GM19099 (cell line): Measurements from ENCODE around the gene TBC1D8.

Experiments
- POLR2A ChIP-seq: IDR thresholded peaks from 3 replicates; pipeline ENCODE4 v1.6.1; 2011; ENCODE audit warnings: low read depth; ENCODE audit not compliant: insufficient read length; ENCODE audit errors: extremely low read depth

Gene TBC1D8

DNA sequence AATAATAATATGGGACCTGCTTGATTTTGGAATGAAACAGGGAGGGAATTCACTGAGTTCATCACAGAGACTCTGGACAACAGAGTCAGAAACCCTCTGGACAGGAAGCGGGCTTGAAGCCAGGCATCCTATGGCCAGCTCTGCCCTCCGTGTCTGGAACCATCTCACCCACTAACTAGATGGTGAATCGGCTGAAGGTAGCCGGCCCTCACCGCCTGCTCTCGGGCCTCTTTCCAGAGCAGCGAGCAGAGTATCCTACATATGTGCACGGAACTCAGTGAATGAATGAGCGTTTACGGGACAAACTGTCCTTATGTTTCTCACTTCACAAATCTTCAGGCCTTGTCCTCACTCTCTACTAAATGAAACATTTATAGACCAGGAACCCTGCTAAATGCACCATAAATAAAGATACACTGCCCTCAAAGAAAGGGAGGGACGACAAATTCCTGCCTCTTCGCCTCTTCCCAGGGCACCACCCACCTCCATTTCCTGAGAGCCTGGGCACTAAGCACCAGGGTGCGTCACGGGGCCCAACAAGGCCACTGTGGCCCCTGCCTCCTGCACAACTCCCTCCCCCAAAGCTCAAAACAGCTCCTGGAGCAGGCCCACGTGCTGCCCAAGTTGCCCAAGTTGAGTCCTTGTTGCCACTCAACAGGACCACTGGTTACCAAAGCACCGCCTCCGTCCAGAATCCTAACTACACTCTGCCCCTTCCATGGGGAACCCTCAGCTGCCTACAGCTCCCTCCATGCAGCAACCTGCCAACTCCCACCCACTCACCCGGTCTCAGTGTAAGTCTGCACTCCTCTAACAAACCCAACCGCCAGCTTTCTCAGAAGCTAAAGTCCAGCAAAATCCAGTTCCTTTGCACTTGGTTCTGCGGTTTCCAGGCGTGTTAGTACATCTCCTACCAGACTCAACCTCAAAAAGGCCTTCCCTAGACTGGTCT, 1.7 kb downstream of the TBC1D8 start:
- no peak for TF ChIP-seq POLR2A

DNA sequence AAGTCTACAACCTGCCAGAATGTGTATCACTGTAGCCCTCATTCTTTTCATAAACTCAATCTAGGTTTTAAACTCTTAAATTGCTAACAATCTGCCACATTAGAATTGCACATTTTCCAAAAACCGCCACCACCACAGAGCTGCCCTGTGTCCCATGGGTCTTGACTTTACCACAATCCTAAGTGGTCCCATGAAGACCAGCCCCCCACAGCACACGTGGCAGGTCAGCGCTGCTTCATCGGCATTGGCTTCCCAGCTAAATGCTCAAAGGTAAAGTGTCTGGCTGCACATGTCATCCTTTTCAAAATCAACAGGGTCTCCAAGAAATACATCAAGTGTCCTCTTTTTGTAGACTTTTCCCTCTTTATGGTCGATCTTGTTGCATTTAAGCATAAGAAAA, 2.4 kb downstream of the TBC1D8 start:
- TF ChIP-seq POLR2A, result no peak

DNA sequence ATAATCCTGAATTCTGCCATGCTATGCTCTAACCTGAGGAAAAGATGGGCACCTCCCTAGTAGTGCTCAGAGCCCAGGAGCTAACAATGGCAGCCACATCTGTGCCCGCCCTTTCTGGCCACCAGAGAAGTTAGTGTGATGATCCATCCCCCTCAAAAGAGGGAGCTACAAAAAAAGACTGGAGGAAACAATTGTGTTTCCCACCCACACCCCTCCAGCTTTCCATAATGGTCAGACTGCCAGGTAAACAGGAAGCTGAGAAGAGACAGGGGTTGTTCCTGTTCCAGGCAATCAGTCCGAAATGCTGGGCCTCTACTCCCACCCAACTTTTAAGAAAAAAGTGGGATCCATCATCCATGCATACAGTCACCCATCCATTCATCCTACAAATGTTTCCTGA, 3.2 kb downstream of the TBC1D8 start:
- TF ChIP-seq POLR2A, result no peak

DNA sequence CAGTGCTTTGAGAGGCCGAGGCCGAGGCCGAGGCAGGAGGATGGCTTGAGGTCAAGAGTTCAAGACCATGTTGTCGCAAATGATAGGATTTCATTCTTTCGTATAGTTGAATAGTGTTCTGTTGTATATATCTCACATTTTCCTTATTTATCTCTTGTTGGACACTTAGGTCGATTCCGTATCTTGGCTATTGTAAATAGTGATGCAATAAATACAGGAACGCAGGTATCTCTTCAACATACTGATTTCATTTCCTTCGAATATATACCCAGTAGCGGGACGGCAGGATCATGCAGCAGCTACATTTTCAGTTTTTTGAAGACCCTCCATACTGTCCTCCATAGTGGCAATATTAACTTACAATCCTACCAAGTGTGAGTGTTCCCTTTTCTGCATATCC, 4.1 kb downstream of the TBC1D8 start:
- no peak for TF ChIP-seq POLR2A

DNA sequence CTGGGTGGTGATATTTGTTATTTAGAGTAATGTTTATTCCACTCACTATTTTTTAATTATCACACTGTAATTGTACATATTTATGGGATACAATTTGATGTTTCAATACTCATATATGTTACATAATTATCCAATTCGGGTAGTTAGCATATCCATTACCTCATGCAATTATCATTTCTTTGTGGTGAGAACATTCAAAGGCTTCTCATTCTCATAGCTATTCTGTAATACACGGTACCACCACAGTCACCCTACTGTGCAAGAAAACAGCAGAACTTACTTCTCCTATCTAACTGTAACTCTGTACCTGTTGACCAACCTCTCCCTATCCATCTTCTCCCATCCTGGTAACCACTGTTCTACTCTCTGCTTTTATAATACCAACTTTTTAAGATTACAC, 4.6 kb downstream of the TBC1D8 start:
- no peak for TF ChIP-seq POLR2A

DNA sequence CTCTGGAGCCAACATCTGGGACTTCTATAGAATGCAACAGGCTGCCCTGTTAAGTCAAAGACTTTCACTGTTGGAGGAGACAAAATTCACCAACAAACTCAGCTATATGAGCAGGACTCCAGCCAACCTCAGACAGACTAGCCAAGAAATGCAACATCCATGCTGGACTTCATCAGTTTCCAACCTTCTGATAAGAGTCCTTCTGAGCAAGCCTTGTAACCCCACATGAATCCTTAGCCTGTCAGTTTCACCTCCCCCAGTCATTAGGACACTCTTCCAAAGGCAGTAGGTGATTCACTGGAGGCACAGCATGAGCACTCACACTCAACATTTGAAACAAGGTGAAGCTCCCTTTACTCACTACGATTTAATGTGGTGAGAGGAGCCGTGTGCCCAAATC, 5.8 kb downstream of the TBC1D8 start:
- TF ChIP-seq POLR2A, result no peak

DNA sequence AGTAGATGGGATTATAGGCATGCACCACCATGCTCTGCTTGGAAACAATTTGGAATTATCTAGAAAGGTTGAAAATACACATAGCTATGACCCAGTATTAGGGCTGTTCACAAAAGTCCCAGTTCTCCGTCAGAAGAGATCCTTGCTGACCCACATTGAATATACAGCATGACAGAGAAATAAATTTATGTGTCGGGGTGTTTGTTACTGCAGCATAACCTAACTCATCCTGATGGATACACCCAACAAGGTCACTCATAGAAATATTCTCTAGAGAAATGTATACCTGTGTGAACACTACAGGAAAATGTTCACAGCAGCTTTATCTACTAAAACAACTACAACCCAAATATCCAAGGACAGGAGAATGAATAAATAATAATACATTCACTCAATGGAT, 9.0 kb downstream of the TBC1D8 start:
- TF ChIP-seq POLR2A, result no peak

DNA sequence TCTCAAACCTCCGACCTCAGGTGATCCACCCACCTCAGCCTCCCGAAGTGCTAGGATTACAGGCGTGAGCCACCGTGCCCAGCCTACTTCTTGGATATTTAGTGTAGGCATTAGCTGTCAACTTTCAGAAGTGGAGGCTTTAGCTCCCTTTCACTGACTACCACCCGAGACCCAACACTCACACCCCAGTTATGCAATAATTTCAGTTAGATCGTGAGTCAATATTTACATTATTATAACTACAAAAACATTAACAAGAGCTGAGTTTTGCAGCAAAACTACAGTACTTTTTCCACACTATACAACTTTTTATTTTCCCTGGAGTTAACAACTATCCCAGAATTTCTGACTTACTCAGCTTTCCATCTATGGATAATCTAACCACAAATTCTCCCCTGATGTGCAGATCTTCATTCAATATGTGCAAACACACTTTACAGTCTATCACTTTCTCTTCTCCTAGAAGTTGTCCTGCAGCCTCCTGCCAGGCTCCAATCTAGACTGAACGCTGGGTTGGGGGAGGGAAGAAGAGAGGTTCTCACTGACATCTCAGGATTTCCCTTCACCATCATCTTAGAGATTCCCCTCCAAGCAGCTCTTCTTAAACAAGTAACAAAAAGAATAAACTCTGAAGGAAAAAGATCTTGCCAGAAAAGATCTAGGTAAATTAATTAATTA, 10.1 kb downstream of the TBC1D8 start:
- no peak for TF ChIP-seq POLR2A

DNA sequence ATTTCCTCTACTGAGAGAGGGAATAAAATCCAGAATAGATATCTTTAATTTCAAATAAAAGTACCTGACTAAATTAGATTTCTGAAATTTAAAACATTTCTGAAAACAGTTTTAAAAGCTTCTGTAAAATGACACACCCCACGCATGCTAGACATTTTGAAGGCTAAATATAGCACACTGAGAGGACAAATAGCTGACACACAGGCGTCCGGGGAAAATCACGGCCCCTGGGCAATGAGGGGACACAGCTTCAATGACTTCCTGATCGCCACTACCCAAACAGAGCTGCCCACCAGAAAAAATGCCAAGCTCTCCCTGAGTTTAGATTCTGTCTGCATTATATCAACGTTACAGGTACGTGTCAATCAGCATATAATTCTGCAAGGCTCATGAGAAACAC, 10.9 kb downstream of the TBC1D8 start:
- no peak for TF ChIP-seq POLR2A

DNA sequence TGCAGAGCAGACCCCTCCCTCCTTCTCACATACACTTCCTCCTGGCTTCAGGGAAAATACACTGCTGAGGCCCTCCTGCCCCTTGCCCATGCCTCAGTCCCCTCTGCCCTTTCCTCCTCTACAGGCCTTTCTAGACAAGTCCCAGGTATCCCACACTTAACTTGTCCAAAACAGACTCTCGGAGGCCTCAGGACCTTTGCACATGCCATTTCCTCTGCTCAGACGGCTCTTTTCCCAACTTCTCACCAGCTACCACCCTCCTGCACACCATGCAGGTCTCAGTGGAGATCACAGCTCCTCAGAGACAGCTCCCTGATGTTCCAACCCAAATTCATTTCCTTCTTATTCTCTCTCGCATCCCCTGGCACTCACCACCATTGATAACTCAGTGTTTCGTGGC, 11.7 kb downstream of the TBC1D8 start:
- no peak for TF ChIP-seq POLR2A

DNA sequence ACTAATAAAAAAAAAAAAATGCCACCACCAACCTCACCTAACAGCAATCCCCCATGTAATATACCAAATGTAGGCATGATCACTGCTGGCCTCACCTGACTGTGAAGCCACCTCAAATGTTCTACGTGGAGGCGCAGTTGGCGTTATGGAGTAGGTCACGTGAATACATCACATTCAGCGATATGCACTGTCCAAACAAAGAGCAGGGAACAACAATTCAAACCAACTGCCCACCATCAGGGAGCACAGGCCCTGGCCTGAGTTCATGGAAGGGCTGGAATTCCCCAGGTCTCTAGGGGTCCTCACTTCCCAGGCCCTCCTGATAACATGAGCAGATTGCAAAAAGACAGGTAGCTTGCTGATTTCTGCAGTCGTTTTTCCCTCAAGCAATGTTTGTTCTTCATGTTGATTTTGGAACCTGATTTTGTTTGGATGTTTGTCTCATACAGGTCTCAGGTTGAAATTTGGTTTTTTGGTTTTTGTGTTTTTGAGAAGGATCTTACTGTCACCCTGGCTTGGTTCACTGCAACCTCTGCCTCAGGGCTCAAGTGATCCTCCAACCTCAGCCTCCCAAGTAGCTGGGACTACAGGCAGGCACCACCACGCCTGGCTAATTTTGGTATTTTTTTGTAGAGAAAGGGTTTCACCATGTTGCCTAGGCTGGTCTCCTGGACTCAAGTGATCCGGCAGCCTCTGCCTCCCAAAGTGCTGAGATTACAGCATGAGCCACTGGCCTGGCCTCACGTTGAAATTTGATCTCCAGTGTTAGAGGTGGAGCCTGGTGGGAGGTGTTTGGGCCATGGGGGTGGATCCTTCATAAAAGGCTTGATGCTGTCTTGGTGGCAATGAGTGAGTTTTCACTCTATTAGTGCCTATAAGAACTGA, 15.5 kb downstream of the TBC1D8 start:
- TF ChIP-seq POLR2A, result no peak

DNA sequence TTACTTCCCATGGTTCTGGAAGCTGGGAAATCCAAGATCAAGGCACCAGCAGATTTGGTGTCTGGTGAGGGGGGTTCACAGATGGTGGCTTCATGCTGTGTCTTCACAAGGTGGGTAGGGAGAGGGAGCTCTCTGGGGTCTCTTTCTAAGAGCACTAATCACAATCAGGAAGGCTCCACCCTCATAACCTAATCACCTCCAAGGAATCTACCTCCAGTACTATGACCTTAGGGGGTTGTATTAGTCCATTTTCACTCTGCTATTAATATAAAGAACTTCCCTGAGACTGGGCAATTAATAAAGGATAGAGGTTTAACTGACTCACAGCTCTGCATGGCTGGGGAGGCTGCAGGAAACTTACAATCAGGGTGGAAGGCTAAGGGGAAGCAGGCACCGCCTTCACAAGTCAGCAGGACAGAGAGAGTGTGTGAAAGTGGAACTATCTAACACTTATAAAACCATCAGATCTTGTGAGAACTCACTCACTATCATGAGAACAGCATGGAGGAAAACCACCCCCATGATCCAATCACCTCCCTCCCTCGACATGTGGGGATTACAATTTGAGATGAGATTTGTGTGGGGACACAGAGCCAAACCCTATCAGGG, 17.6 kb downstream of the TBC1D8 start:
- TF ChIP-seq POLR2A, result no peak

DNA sequence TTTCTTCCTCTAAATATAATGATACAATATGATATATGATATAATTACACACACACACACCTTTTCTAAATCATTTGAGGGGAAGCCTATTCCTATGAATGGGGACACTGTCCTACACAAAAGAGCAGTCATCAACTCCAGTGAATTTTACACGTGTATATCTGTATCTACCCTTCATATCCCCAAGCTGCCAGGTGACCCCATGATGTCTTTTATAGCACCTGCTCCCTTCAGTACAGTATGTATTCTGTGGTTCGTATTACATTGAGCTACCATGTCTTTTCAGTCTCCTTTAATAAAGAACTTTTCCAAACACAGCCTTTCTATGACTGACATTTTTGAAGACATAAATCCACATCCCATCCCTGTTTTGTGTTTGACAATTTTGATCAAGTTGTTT, 19.0 kb downstream of the TBC1D8 start:
- TF ChIP-seq POLR2A, result no peak

DNA sequence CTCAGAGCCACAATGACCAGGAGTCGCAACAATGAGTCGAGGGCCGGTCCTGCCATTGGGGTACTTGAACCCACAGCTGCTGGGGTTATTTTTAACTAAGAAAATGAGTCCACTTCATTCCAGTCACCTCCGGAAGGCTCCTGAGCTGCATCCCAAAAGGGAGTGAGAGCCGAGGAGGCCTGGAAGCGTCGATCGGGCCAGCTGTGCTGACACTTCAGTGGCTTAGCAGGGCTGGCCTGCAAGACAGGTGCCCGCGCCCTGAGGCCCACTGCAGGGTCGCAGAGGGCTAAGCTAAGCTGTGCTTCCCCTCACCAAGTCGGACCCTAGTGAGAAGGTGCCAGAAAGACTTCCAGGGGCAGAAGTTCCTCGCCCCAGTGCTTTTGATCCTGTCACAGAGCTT, 21.1 kb downstream of the TBC1D8 start:
- TF ChIP-seq POLR2A, result no peak

DNA sequence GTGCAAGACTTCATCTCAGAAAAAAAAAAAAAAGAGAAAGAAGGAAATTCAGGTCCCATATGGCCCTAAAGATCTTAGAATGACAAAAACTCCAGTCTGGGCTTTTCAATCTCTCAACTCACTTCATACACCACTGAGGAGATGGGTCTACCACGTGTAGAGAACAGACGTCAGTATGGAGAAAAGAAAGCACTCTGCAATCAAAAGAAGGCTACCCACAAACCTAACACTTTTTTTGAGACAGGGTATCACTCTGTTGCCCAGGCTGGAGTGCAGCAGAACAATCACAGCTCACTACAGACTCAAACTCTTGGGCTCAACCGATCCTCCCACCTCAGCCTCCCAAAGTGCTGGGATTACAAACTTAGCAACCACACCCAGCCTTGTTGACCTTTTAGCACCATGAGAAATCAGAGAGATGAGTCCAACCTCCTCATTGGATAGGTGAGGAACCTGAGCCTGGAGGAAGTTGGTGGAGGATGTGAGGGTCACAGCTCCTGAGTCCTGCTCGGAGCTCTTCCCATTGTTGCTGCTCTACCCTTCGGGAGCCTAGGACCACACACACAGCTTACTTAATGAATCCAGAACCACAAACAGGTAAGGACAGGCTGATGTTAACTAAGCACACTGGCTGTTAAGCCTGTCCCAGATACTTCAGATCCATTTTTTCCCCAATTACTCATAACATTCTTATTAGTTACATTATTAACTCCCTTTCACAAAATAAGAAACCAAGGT, 23.7 kb downstream of the TBC1D8 start:
- TF ChIP-seq POLR2A, result no peak

DNA sequence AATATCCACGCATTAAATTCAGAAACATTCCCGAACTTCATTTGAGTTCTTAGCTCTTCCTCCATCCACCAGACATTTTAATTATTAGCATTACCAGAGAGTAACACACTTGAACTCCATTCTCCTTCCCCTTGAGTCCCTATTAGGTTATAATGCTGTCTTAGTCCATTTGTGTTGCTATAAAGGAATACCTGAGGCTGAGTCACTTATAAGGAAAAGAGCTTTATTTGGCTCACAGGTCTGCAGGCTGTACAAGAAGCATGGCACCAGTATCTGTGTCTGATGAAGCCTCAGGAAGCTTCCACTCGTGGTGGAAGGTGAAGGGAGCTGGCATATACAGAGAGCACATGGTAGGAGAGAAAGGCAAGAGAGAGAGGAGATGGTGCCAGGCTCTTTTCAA, 25.4 kb downstream of the TBC1D8 start:
- TF ChIP-seq POLR2A, result no peak
